GM23248 (cell line): ENCODE data around the gene AK2. TPM values are rescaled to one million over a fixed set of nuclear protein-coding genes. Genes with fewer than 3 reads are reported as not detected.

Source experiments
- DNase-seq: peaks from one replicate; pipeline ENCODE4 v3.0.0-alpha.2; 2015
- H2AFZ ChIP-seq: fragments of 200-600 bp; sonication (generic); 2 replicates; pipeline ENCODE4 v1.6.1; 2016; ENCODE audit warnings: antibody characterized with exemption
- H3F3A ChIP-seq: fragments of 200-600 bp; sonication (generic); 2 replicates; pipeline ENCODE4 v1.6.1; 2016; ENCODE audit warnings: mild to moderate bottlenecking, antibody characterized with exemption, mixed run types; ENCODE audit not compliant: insufficient read depth
- H3K27ac ChIP-seq: fragments of 200-600 bp; sonication (generic); 2 replicates; pipeline ENCODE4 v1.5.1; 2016; ENCODE audit warnings: mild to moderate bottlenecking
- H3K27me3 ChIP-seq: fragments of 200-600 bp; sonication (generic); replicated peaks from 2 replicates; pipeline ENCODE4 v1.6.1; 2016; ENCODE audit warnings: mild to moderate bottlenecking; ENCODE audit not compliant: insufficient read depth
- H3K36me3 ChIP-seq: fragments of 200-600 bp; sonication (generic); 2 replicates; pipeline ENCODE4 v1.6.1; 2016; ENCODE audit warnings: low read depth, mild to moderate bottlenecking
- H3K4me1 ChIP-seq: fragments of 200-600 bp; sonication (generic); 2 replicates; pipeline ENCODE4 v1.6.1; 2016; ENCODE audit warnings: mild to moderate bottlenecking; ENCODE audit not compliant: insufficient read depth
- H3K4me2 ChIP-seq: fragments of 200-600 bp; sonication (generic); one replicate; pipeline ENCODE4 v1.6.1; 2016; ENCODE audit warnings: mild to moderate bottlenecking; ENCODE audit not compliant: unreplicated experiment
- H3K4me3 ChIP-seq: fragments of 200-600 bp; sonication (generic); 2 replicates; pipeline ENCODE4 v1.5.1; 2016; ENCODE audit warnings: mild to moderate bottlenecking
- H3K79me2 ChIP-seq: fragments of 200-600 bp; sonication (generic); 2 replicates; pipeline ENCODE4 v1.6.1; 2016; ENCODE audit warnings: mild to moderate bottlenecking; ENCODE audit not compliant: insufficient read depth
- H3K9ac ChIP-seq: fragments of 200-600 bp; sonication (generic); 2 replicates; pipeline ENCODE4 v1.6.1; 2016; ENCODE audit warnings: mild to moderate bottlenecking
- H3K9me2 ChIP-seq: fragments of 200-600 bp; sonication (generic); 2 replicates; pipeline ENCODE4 v1.6.1; 2016; ENCODE audit warnings: mixed run types, mild to moderate bottlenecking, moderate library complexity; ENCODE audit not compliant: insufficient read depth
- H3K9me3 ChIP-seq: fragments of 200-600 bp; sonication (generic); one replicate; pipeline ENCODE4 v1.6.1; 2017; ENCODE audit warnings: low read depth
- H4K20me1 ChIP-seq: fragments of 200-600 bp; sonication (generic); 2 replicates; pipeline ENCODE4 v1.6.0; 2016; ENCODE audit not compliant: insufficient read depth
- EZH2 ChIP-seq: fragments of 200-600 bp; sonication (generic); IDR thresholded peaks from 2 replicates; pipeline ENCODE4 v1.6.1; 2018; ENCODE audit warnings: antibody characterized with exemption, mild to moderate bottlenecking; ENCODE audit not compliant: insufficient read depth, poor library complexity, severe bottlenecking
- EZH2phosphoT487 ChIP-seq: fragments of 200-600 bp; sonication (generic); IDR thresholded peaks from 2 replicates; pipeline ENCODE4 v1.6.1; 2018; ENCODE audit warnings: antibody characterized with exemption, moderate library complexity, mild to moderate bottlenecking, low read depth; ENCODE audit not compliant: insufficient read depth
- WGBS, 2 experiments: methylation state at CpG; one replicate each; pipeline ENCODE4 v1.1.6; 2015 to 2017; ENCODE audit warnings: low lambda C conversion rate in 2 of 2, low coverage in 1 of 2; ENCODE audit errors: missing lambda C conversion rate in 2 of 2; 5-methylcytosine and 5-hydroxymethylcytosine counted together
- in situ Hi-C: fragments of 300-500 bp; cut with MboI; formaldehyde crosslinking; loops from 2 replicates; pipeline ENCODE4 v1.15.0; 2020
- polyA plus RNA-seq: library from polyadenylated mRNA; unstranded; fragments of >200 nt; fragmentation: Nextera tagmentation; extraction: Ambion mirVana; gene quantifications from 2 replicates; pipeline ENCODE4 v1.2.1, GENCODE V29; 2016
- total RNA-seq: library from RNA; depleted of rRNA; stranded (reverse); fragments of >200 nt; shearing (Covaris generic); gene quantifications from 2 replicates; pipeline ENCODE4 v1.2.3, GENCODE V29; 2014; rRNA removed

Gene AK2
- total and polyA plus RNA-seq, 2 experiments from 2014 or later: 134 to 179 TPM

- H3F3A ChIP-seq: peaks cover 8% of the 10 kb centered on the region; the same call in 1 of the 2 replicates
- no peak for DNase-seq
- no peaks in the 10 kb centered on the region for H3K9me3 ChIP-seq
- H3K27ac ChIP-seq: no peak overlapping the region
- H3K4me2 ChIP-seq: no peak overlapping the region
- in situ Hi-C loops: no loop called here
- H4K20me1 ChIP-seq: no peaks in the 10 kb centered on the region; the same call in 1 of the 2 replicates
- TF ChIP-seq EZH2: no peak
- TF ChIP-seq EZH2phosphoT487: no peak
- no peaks in the 10 kb centered on the region for H3K9me2 ChIP-seq
- WGBS, 2 experiments: 63 to 79% methylated on average over 1 of the region's 1 CpG
- H3K4me3 ChIP-seq: no peak overlapping the region
- H3K4me1 ChIP-seq: peaks cover 13% of the 10 kb centered on the region; the same call in 1 of the 2 replicates
- no peaks in the 10 kb centered on the region for H3K36me3 ChIP-seq
- H2AFZ ChIP-seq: no peak overlapping the region
- no peak overlapping the region for H3K9ac ChIP-seq
- no peaks in the 10 kb centered on the region for H3K27me3 ChIP-seq
- H3K79me2 ChIP-seq: peaks cover 99% of the 10 kb centered on the region
These were observed 77.9 kb downstream of the AK2 start for GRCh38 chr1:32958827-32959226.

Other genes with a start within 250 kb of the AK2 start
- gene YARS1, start 219.5 kb downstream of the AK2 start, total RNA-seq: 125 and 135 TPM in 2 replicates
- gene YARS1, start 219.5 kb downstream of the AK2 start, polyA plus RNA-seq: 179 and 185 TPM in 2 replicates
- 25.2 and 35.0 TPM in 2 replicates for gene S100PBP, start 219.2 kb downstream of the AK2 start, total RNA-seq
- gene S100PBP, start 219.2 kb downstream of the AK2 start, polyA plus RNA-seq: 12.1 and 15.7 TPM in 2 replicates
- gene FNDC5, start 166.0 kb downstream of the AK2 start, total RNA-seq: 0.76 TPM in 1 of 2 replicates, not detected in the other
- 0.15 and 0.33 TPM in 2 replicates for gene FNDC5, start 166.0 kb downstream of the AK2 start, polyA plus RNA-seq
- not detected in 2 replicates for gene HPCA, start 150.4 kb downstream of the AK2 start, total RNA-seq
- not detected in 2 replicates for gene HPCA, start 150.4 kb downstream of the AK2 start, polyA plus RNA-seq
- 41.7 and 60.4 TPM in 2 replicates for gene TMEM54, start 135.5 kb downstream of the AK2 start, total RNA-seq
- 33.7 and 36.1 TPM in 2 replicates for gene TMEM54, start 135.5 kb downstream of the AK2 start, polyA plus RNA-seq
- 9.5 and 11.1 TPM in 2 replicates for gene RNF19B, start 72.1 kb downstream of the AK2 start, total RNA-seq
- 1.5 and 1.6 TPM in 2 replicates for gene RNF19B, start 72.1 kb downstream of the AK2 start, polyA plus RNA-seq
- 1.5 and 4.4 TPM in 2 replicates for gene AZIN2, start 44.3 kb upstream of the AK2 start, total RNA-seq
- 2.8 and 4.4 TPM in 2 replicates for gene AZIN2, start 44.3 kb upstream of the AK2 start, polyA plus RNA-seq
- 2.0 and 2.6 TPM in 2 replicates for gene TRIM62, start 145.2 kb upstream of the AK2 start, total RNA-seq
- 1.5 and 2.0 TPM in 2 replicates for gene TRIM62, start 145.2 kb upstream of the AK2 start, polyA plus RNA-seq
- 9.6 and 9.7 TPM in 2 replicates for gene ZNF362, start 219.6 kb upstream of the AK2 start, total RNA-seq
- 26.0 and 28.8 TPM in 2 replicates for gene ZNF362, start 219.6 kb upstream of the AK2 start, polyA plus RNA-seq